DOHH2 (cell line): Measurements from ENCODE around the gene SYVN1.

Experiments used
- CTCF ChIP-seq: fragments of 200-600 bp; sonication (generic); IDR thresholded peaks from one replicate; pipeline ENCODE4 v1.5.1; 2014; ENCODE audit warnings: antibody characterized with exemption, mild to moderate bottlenecking, low read depth, low read length; ENCODE audit not compliant: poor library complexity, severe bottlenecking
- EZH2phosphoT487 ChIP-seq: fragments of 200-600 bp; sonication (generic); IDR thresholded peaks from 2 replicates; pipeline ENCODE4 v1.6.1; 2017; ENCODE audit warnings: borderline replicate concordance, mild to moderate bottlenecking, antibody characterized with exemption, low read length, moderate library complexity, mixed read lengths

DNA sequence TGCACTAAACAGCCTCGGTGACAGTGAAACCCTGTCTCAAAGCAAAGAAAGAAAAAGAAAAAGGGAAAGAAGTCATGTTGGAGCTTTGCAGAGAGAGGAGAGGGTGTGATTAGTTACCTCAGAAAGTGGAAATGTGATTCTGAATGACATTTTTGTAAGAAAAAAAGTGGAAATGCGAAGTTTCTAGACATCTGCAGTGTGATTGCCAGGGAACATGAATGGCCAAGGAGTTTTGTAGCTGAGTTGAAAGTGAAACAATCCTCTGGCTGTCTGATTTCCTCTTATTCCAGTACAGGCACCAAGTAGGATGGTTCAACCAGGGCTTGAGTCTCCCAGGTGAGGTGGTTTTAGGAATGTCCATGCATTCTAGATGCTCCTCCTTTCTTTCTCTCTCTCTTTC, 17.8 kb upstream of the SYVN1 start:
- TF ChIP-seq CTCF (no peak), EZH2phosphoT487 (no peak)
